Activated CD8-positive, alpha-beta memory T cell treated with anti-CD3 and anti-CD28 coated beads for 36 hours (primary cell): ENCODE data around the gene TFF1. TPM values are rescaled to one million over a fixed set of nuclear protein-coding genes. Genes with fewer than 3 reads are reported as not detected.

ENCODE experiments used
- CTCF ChIA-PET: fragments of 350-600 bp; sonication (Branson Sonifier 250); formaldehyde crosslinking; loops from one replicate; lab custom pipeline; 2021; ENCODE audit warnings: antibody characterized with exemption; lab: Charles Lee
- POLR2A ChIA-PET: fragments of 350-600 bp; sonication (Branson Sonifier 250); formaldehyde crosslinking; loops from one replicate; lab custom pipeline; 2021; ENCODE audit warnings: antibody characterized with exemption; lab: Charles Lee
- total RNA-seq, 2 experiments: library from RNA; stranded (reverse); gene quantifications; one replicate each; pipeline ENCODE4 v1.2.3, GENCODE V29; 2021

The TFF1 gene
- total RNA-seq, 2 experiments from 2014 or later = not detected

DNA sequence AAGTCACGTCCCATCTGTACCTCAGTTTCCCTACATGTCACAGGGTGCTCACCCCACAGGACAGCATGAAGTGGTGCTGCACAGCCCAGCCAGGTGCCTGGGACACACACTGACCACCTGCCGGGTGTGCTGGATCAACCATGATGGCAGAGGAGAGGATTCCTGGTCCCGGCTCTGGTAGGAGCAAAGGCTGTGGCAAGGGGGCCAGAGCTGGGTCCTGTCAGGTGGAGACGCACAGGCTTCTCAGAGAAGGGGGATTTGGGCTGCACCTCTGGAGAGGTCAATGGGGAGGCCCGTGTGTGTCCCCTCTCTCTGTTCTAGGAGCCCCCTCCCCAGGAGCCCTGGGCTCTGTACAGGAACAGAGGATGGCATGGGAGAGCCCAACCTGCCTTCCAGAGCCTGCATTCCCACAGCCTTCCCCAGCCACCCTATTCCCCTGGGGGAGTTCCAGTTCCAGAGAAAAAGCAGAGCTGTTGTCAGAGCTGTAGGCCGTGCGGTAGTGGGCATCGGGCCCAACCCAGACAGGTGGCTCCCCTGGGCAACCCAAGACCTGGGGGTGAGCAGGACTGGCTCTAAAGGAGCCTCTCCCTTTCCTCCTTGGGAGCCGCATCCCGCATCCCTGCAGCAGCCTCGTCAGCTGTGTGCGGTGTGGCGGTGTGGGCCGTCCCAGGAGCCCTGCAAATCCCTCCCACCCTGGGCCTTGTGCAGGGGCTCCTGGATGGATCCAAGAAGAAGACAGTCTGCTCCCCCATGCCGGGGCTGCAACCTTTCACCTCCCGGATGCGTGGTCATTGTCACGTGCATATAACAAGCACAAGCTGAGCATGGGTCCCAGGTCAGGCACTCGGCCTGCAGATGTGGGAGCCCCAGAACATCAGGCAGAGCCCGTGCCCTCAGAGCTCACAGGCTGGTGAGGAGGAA, 48.2 kb downstream of the TFF1 start:
- CTCF ChIA-PET = interaction anchor here (0.8 to 2.1 kb wide), 2 partner anchors 8 to 132 kb away, joined by 4 to 9 read pairs; no protein-coding TSS in a partner anchor
- POLR2A ChIA-PET = no interaction called here

DNA sequence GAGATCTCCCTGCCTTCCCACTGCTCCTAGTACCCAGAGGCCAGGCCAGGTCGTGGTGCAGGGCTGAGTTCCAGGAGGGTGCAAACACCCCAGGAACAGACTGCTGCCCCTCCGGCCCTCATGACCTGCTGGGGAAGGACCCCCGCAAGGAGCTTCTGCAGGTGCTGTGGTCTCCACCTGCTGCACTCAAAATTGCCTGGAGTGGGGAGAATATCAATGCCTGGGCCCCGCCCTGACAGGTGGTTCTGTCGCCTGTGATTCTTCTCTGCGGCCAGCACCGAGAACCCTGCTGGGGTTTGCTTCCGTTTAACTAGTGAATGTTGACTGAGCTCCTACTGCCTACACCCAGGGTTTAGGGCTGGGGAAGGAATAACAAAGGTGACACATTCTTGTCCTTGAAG, 49.0 kb downstream of the TFF1 start:
- ChIA-PET POLR2A (no interaction called here), CTCF (no interaction called here)

DNA sequence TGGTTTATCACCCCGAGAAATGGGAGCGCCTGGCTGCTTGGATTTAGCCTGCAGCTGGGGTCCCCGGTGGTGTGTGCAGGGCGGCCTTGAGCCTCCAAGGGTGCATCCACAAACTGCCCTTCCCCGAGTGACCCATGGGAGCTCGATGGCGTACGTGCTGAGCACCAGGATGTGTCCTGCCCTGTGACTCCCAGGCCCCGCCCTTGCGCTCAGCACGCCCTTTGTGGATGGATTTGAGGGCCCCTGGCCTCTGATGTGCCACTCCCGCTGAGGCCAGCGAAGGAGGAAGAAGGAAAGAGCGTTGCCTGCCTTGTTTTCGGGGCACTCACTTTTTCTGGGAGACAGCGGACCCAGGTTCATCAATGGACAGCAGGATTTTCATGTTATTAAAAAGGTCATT, 49.4 kb downstream of the TFF1 start:
- POLR2A ChIA-PET = no interaction called here

DNA sequence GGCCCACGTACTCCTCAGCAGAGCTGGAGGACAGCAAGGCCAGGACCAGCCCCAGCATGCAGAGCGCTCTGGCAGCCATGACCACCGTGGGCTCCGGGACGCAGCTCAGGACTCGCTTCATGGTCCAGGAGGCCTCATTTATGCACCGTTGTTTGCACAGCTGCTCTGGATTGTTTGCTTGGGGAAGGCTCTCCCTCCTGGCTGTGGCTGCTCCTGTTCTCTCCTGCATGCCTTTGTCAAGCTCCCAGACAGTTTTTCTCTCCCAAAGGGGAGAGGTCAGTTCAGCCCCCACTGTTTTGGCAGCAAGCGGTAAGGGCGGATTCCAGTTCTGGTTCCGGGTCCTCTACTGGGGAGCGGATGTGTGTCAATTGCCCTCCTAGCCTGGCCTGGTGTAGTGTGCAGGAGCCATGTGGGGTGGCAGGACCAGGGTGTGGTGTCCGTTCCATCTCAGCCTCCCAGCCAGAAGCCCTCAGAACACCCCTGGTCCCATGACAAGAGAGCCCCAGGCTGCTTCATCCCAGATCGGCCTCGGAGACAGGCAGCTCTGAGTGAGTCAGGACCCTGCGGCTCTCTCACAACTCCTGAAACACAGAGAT, 50.9 kb downstream of the TFF1 start, which contains the start of gene TFF3:
TFF3 (minus strand) TSS at position 114 of the 596 bp plus-strand sequence; CDS start at position 79, 35 bp downstream.
- ChIA-PET POLR2A (no interaction called here), CTCF (interaction anchor here (1.6 kb wide), 1 partner anchor 134 kb away, joined by 3 read pairs; no protein-coding TSS in a partner anchor)

More for the DNA sequence above, 49.4 kb downstream of the TFF1 start:
- CTCF ChIA-PET = no interaction called here

DNA sequence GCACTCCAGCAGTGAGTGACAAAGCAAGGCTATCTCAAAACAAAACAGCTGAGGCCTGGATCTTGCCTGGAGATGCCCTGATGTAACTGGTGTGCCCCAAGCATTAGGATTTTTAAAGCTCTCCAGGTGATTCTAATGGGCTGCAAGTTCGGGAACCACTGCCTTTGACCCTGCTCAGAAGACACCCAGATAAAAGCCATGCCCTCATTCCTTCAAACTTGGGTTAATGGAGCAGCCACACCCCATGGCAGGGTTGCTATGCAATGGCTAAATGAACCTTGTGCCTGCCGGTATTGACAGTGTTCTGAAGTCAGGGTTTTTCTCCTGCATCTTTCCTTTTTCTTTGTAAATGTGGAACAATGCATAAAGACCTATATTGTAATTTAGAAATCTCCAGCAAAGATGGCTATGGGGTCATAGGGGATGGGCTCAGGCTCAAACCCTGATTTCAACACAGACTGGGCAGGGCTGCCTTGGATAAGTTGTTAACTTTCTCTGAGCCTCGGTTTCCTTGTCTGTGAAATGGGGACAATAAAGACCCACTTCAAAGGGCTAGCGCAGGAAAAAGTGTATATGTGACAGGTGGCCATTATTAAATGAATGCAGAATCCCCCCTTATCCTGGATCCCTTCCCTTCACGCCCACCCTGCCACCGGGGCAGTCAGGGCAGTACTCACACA, 51.6 kb downstream of the TFF1 start:
- ChIA-PET CTCF (interaction anchor here (1.6 kb wide), 1 partner anchor 135 kb away, joined by 3 read pairs; no protein-coding TSS in a partner anchor), POLR2A (no interaction called here)

DNA sequence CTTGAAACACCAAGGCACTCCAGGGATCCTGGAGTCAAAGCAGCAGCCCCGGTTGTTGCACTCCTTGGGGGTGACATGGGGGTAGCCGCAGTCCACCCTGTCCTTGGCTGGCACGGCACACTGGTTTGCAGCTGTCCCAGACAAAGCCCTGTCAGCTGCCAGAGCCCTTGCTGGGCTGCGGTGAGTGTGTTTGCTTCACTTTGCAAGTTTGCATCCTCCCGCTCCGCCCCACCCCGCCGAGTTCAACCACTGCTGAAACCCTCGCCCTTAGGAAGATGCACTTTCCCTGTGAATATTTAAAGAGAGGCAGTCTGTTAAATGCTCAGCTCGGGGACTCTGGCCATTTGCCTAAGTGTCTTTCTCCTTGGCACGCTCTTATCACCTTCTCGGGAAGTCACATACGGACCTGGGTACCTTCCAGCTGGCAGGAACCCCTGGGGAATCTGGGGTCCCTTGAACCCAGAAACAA, 52.8 kb downstream of the TFF1 start:
- ChIA-PET POLR2A (no interaction called here), CTCF (no interaction called here)

DNA sequence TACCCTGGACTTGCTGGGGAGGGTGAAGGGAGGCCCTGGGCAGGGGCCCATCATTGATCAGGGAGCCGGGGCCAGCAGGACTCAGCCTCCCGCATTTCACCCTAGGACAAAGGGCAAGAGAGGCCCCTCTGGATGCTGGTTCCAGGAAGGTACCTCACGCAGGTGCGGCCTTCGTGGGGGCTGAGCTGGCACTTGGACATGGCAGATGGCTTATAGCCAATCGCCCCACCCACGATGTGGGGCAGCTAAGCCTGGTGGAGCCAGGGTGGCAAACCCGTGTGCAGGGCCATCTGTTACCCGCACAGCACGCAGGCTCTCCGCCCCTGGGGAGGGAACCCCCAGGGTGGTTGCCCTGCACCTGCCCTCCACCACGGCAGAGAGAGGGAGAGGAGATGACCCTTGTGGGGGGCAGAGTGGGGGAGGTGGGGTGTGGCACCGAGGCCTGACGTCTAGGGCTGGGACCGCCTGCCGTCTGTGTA, 53.7 kb downstream of the TFF1 start:
- ChIA-PET POLR2A (no interaction called here), CTCF (interaction anchor here (0.6 kb wide), 1 partner anchor 69 kb away, joined by 3 read pairs; no protein-coding TSS in a partner anchor)

Other genes with a start within 250 kb of the TFF1 start
- 1 to 10 TPM; 4.4 to 5.4 TPM for gene ABCG1, start 147.4 kb downstream of the TFF1 start, total RNA-seq
- not detected for gene TFF3, start 51.1 kb downstream of the TFF1 start, total RNA-seq
- not detected for gene TFF2, start 15.5 kb downstream of the TFF1 start, total RNA-seq
- 10 to 100 TPM; 31.2 to 33.8 TPM for gene TMPRSS3, start 29.5 kb upstream of the TFF1 start, total RNA-seq
- gene UBASH3A, start 37.4 kb upstream of the TFF1 start, total RNA-seq = 10 to 100 TPM; 27.4 to 28.2 TPM
- not detected for gene RSPH1, start 129.7 kb upstream of the TFF1 start, total RNA-seq
- 10 to 100 TPM; 13.6 to 14.8 TPM for gene SLC37A1, start 147.3 kb upstream of the TFF1 start, total RNA-seq